Activated T-cell treated with anti-CD3 and anti-CD28 coated beads, Interleukin-2, amount 50 U/mL, for 72 hours (primary cell): Measurements from ENCODE around the gene PHGDH. TPM values are rescaled to one million over a fixed set of nuclear protein-coding genes. Genes with fewer than 3 reads are reported as not detected.
"Not testable (repeated sequence)": the region's sequence is repeated elsewhere in the genome, so short reads cannot be mapped to it uniquely, and the experiment has no call there.

ENCODE experiments used
- ATAC-seq, 2 donors: fragments of 150-1000 bp; cut with Tn5 transposase; replicated peaks in 1 of 2; 2 replicates each; pipeline ENCODE4 v1.10.0; 2021; ENCODE audit warnings: moderate library complexity in 2 of 2, mild to moderate bottlenecking in 1 of 2
- DNase-seq, 2 donors: peaks; one replicate each; pipeline ENCODE4 v3.0.0; 2021 to 2022; ENCODE audit warnings: mixed read lengths in 1 of 2
- H3K27ac Mint-ChIP-seq: one replicate; pipeline ENCODE4 v1.8.0; 2022; ENCODE audit warnings: mild to moderate bottlenecking, moderate library complexity, mixed read lengths
- H3K27me3 Mint-ChIP-seq: one replicate; pipeline ENCODE4 v1.8.0; 2022; ENCODE audit warnings: low read depth, mixed read lengths
- H3K36me3 Mint-ChIP-seq, 2 donors: one replicate each; pipeline ENCODE4 v1.8.0; 2022; ENCODE audit warnings: mixed read lengths in 2 of 2, mild to moderate bottlenecking in 1 of 2; ENCODE audit not compliant: insufficient read depth in 2 of 2
- H3K4me1 Mint-ChIP-seq: one replicate; pipeline ENCODE4 v1.8.0; 2022; ENCODE audit warnings: low read depth, mixed read lengths
- H3K4me3 Mint-ChIP-seq, 2 donors: one replicate each; pipeline ENCODE4 v1.8.0; 2022; ENCODE audit warnings: mild to moderate bottlenecking in 2 of 2, mixed read lengths in 2 of 2, moderate library complexity in 2 of 2
- H3K9me3 Mint-ChIP-seq, 2 donors: one replicate each; pipeline ENCODE4 v1.8.0; 2022; ENCODE audit warnings: mixed read lengths in 2 of 2
- total RNA-seq, 2 donors: library from RNA; stranded (reverse); gene quantifications; one replicate each; pipeline ENCODE4 v1.2.3, GENCODE V29; 2022

The PHGDH gene
- total RNA-seq, 2 donors from 2014 or later = 431 to 452 TPM

- Mint-ChIP-seq H3K4me1 (peaks cover 22% of the 10 kb centered on the region), H3K9me3 (no peaks in the 10 kb centered on the region), H3K27ac (no peak overlapping the region), H3K36me3 (no peaks in the 10 kb centered on the region), H3K4me3 (no peak overlapping the region), H3K27me3 (peaks cover 36% of the 10 kb centered on the region)
- DNase-seq = no peak
- no peak for ATAC-seq
Measured at GRCh38 chr1:119781434-119782210, 69.9 kb downstream of the PHGDH start.

GRCh38 chr1:119782631-119783325 lies 71.0 kb downstream of the PHGDH start:
- ATAC-seq = peak; percentile 36 to 54

GRCh38 chr1:119783354-119784185 lies 71.8 kb downstream of the PHGDH start:
- DNase-seq = no peak
- ATAC-seq = peak; percentile 25 to 28
- no peak overlapping the region for H3K27ac Mint-ChIP-seq
- peaks cover 22% of the 10 kb centered on the region for H3K4me1 Mint-ChIP-seq
- H3K4me3 Mint-ChIP-seq = no peak overlapping the region
- peaks cover 36% of the 10 kb centered on the region for H3K27me3 Mint-ChIP-seq
- H3K36me3 Mint-ChIP-seq = no peaks in the 10 kb centered on the region
- no peaks in the 10 kb centered on the region for H3K9me3 Mint-ChIP-seq

More at GRCh38 chr1:119782631-119783325, 71.0 kb downstream of the PHGDH start:
- no peak for DNase-seq
- Mint-ChIP-seq H3K4me3 (no peak overlapping the region), H3K27ac (no peak overlapping the region), H3K4me1 (peaks cover 22% of the 10 kb centered on the region), H3K9me3 (no peaks in the 10 kb centered on the region), H3K36me3 (no peaks in the 10 kb centered on the region), H3K27me3 (peaks cover 36% of the 10 kb centered on the region)

GRCh38 chr1:119784191-119784781 lies 72.6 kb downstream of the PHGDH start:
- no peak overlapping the region for H3K27ac Mint-ChIP-seq
- DNase-seq = no peak
- H3K36me3 Mint-ChIP-seq = no peaks in the 10 kb centered on the region
- H3K4me1 Mint-ChIP-seq = peaks cover 22% of the 10 kb centered on the region
- peaks cover 35% of the 10 kb centered on the region for H3K27me3 Mint-ChIP-seq
- H3K4me3 Mint-ChIP-seq = no peak overlapping the region
- H3K9me3 Mint-ChIP-seq = no peaks in the 10 kb centered on the region
- no peak for ATAC-seq

- H3K27ac Mint-ChIP-seq, H3K4me3 Mint-ChIP-seq, H3K36me3 Mint-ChIP-seq, ATAC-seq, H3K9me3 Mint-ChIP-seq, DNase-seq: not testable (repeated sequence)
- Mint-ChIP-seq H3K27me3 (peaks cover 33% of the 10 kb centered on the region), H3K4me1 (peaks cover 22% of the 10 kb centered on the region)
Measured at GRCh38 chr1:119786046-119786445, 74.3 kb downstream of the PHGDH start.

- H3K9me3 Mint-ChIP-seq, DNase-seq, H3K27ac Mint-ChIP-seq, H3K36me3 Mint-ChIP-seq, ATAC-seq, H3K4me3 Mint-ChIP-seq: not testable (repeated sequence)
- peaks cover 35% of the 10 kb centered on the region for H3K27me3 Mint-ChIP-seq
- peaks cover 22% of the 10 kb centered on the region for H3K4me1 Mint-ChIP-seq
Measured at GRCh38 chr1:119786473-119787050, 74.8 kb downstream of the PHGDH start.

GRCh38 chr1:119787776-119788175 lies 76.0 kb downstream of the PHGDH start:
- Mint-ChIP-seq H3K27ac (no peak overlapping the region), H3K9me3 (no peaks in the 10 kb centered on the region), H3K4me1 (peaks cover 22% of the 10 kb centered on the region), H3K36me3 (no peaks in the 10 kb centered on the region), H3K27me3 (peaks cover 25% of the 10 kb centered on the region), H3K4me3 (no peak overlapping the region)
- DNase-seq = no peak
- ATAC-seq = no peak

- no peak for DNase-seq
- H3K27ac Mint-ChIP-seq = no peak overlapping the region
- H3K4me3 Mint-ChIP-seq = no peak overlapping the region
- no peaks in the 10 kb centered on the region for H3K9me3 Mint-ChIP-seq
- peaks cover 8% of the 10 kb centered on the region for H3K4me1 Mint-ChIP-seq
- H3K27me3 Mint-ChIP-seq = peaks cover 9% of the 10 kb centered on the region
- no peaks in the 10 kb centered on the region for H3K36me3 Mint-ChIP-seq
- ATAC-seq = no peak
Measured at GRCh38 chr1:119790451-119791198, 78.9 kb downstream of the PHGDH start.

- Mint-ChIP-seq H3K27ac (no peak overlapping the region), H3K27me3 (peaks cover 9% of the 10 kb centered on the region), H3K4me1 (peaks cover 2% of the 10 kb centered on the region), H3K9me3 (no peaks in the 10 kb centered on the region), H3K4me3 (no peak overlapping the region), H3K36me3 (no peaks in the 10 kb centered on the region)
- DNase-seq = no peak
- no peak for ATAC-seq
Measured at GRCh38 chr1:119791377-119791776, 79.6 kb downstream of the PHGDH start.

Other genes starting within 250 kb of the PHGDH start
- gene HSD3B1, start 204.7 kb upstream of the PHGDH start, total RNA-seq = not detected
- under 1 TPM; 0.26 to 0.32 TPM for gene ZNF697, start 63.7 kb upstream of the PHGDH start, total RNA-seq
- gene HMGCS2, start 57.0 kb downstream of the PHGDH start, total RNA-seq = not detected
- gene REG4, start 99.5 kb downstream of the PHGDH start, total RNA-seq = 1 to 10 TPM; 4.9 to 5.8 TPM
- not detected for gene ADAM30, start 184.6 kb downstream of the PHGDH start, total RNA-seq